Measurements from ENCODE around the gene PHB1.

PHB1 gene

DNA sequence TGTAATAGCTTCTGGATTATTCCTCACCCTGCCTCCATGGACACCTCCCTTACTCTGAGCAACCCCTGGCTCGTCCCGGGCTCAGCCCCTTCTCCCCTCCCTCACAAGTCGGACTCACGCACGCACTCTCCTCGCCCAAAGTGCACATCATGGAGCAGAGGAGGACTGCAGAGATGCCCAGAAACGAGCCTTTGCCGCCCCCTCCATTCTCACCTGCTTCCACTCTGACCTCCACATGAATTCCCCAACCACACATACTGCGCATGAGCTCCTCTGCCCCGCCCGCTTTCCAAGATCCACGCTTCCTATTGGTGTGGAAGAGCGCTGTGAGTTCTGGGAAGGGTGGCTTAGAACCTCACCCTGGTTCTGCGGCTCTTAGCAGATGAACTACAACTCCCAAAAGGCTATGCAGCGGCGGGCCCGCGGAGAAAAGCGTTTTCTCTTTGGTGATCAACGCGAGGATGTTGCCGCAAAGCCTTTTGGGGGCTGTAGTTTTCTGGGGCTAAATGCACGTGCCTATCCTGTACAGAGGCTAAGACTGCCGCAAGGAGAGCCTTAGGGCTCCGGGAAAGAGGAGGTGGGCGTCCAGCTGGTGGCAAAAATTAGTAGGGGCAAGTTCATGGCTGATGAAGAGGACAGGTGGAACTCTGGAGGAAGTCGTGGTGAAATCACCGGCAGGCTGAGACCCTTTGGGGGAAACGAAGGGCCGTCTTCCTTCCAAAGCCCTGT lies at the start of gene PHB1 (continued):
- 0 out of 2 replicates have a peak, but pooled peaks have one; percentile 46 for TF ChIP-seq PATZ1 (tag by site-specific recombination; IDR thresholded peaks at IDR 0.05)
- no peak for TF ChIP-seq SCRT2 (tag by site-specific recombination; IDR thresholded peaks at IDR 0.05)
- TF ChIP-seq ZNF843 (tag by site-specific recombination; IDR thresholded peaks at IDR 0.05), result peak; percentile 23; the same call in 1 of the 2 replicates
- TF ChIP-seq ZBTB20 (tag by site-specific recombination; IDR thresholded peaks at IDR 0.05), result peak; percentile 29; the same call in 1 of the 2 replicates
- TF ChIP-seq KLF16 (tag by site-specific recombination; IDR thresholded peaks at IDR 0.05), result peak; percentile 80
- TF ChIP-seq KLF1 (tag by site-specific recombination; IDR thresholded peaks at IDR 0.05), result 0 out of 2 replicates have a peak, but pooled peaks have one; percentile 29
- TF ChIP-seq ZNF660 (tag by site-specific recombination; IDR thresholded peaks at IDR 0.05), result 0 out of 2 replicates have a peak, but pooled peaks have one; percentile 79
- no peak for TF ChIP-seq ZNF23 (tag by site-specific recombination; IDR thresholded peaks at IDR 0.05; ENCODE audit: borderline replicate concordance)
- TF ChIP-seq SP3 (tag by site-specific recombination; IDR thresholded peaks at IDR 0.05), result peak; percentile 97
- no peak for TF ChIP-seq ZSCAN30 (tag by site-specific recombination; IDR thresholded peaks at IDR 0.05)
- TF ChIP-seq, protein P1, sequence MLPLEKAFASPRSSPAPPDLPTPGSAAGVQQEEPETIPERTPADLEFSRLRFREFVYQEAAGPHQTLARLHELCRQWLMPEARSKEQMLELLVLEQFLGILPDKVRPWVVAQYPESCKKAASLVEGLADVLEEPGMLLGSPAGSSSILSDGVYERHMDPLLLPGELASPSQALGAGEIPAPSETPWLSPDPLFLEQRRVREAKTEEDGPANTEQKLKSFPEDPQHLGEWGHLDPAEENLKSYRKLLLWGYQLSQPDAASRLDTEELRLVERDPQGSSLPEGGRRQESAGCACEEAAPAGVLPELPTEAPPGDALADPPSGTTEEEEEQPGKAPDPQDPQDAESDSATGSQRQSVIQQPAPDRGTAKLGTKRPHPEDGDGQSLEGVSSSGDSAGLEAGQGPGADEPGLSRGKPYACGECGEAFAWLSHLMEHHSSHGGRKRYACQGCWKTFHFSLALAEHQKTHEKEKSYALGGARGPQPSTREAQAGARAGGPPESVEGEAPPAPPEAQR (tag by site-specific recombination; IDR thresholded peaks at IDR 0.05), result no peak
- TF ChIP-seq KLF7 (tag by site-specific recombination; IDR thresholded peaks at IDR 0.05; ENCODE audit: borderline replicate concordance), result 0 out of 2 replicates have a peak, but pooled peaks have one; percentile 17
- peak; percentile 64 for TF ChIP-seq ZBTB26 (tag by site-specific recombination; optimal IDR thresholded peaks at IDR 0.05)
- peak; percentile 76 for TF ChIP-seq SP2 (tag by site-specific recombination; IDR thresholded peaks at IDR 0.05)
- TF ChIP-seq, protein P2, sequence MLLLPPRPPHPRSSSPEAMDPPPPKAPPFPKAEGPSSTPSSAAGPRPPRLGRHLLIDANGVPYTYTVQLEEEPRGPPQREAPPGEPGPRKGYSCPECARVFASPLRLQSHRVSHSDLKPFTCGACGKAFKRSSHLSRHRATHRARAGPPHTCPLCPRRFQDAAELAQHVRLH (tag by site-specific recombination; IDR thresholded peaks at IDR 0.05), result peak; percentile 89; the same call in 1 of the 2 replicates
- peak; percentile 4; the same call in 1 of the 2 replicates for TF ChIP-seq EGR2 (tag by site-specific recombination; IDR thresholded peaks at IDR 0.05; ENCODE audit: low read depth)
- peak; percentile 43; the same call in 1 of the 2 replicates for TF ChIP-seq TCF7L2 (IDR thresholded peaks at IDR 0.05; ENCODE audit: borderline replicate concordance, low read depth, low read length)
- no peak for TF ChIP-seq ZNF140 (tag by site-specific recombination; IDR thresholded peaks at IDR 0.05)

DNA sequence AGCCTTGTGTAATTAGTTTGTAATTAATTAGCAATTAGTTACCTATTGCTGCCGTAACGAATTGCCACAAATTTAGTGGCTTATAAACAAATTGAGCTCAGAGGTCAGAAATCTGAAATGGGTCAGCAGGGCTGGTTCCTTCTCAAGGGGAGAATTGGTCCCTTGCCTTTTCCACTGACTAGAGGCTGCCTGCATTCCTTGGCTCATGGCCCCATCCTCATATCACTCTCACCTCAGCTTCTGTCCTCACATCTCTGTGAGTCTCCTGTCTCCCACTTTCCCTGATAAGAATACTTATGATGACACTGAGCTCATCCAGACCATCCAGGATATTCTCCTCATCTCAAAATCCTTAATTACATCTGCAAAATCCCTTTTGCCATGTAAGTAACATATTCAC lies 49.4 kb upstream of the PHB1 start:
- no peaks in the 10 kb centered on the region for H3K9me3 ChIP-seq (ENCODE audit: control insufficient read depth, insufficient read depth, low read depth, low read length)
- no peak overlapping the region for H3K27ac ChIP-seq (ENCODE audit: extremely low read depth, low read depth, low read length)
- ChIA-PET CTCF (interaction anchor here (0.6 to 1.2 kb wide), 3 partner anchors 11 to 28 kb away, joined by 3 to 4 read pairs (median 3); no protein-coding TSS in a partner anchor), POLR2A (interaction anchor here (0.6 to 0.7 kb wide), 2 partner anchors 33 to 89 kb away, joined by 3 read pairs; no protein-coding TSS in a partner anchor)
- H3K36me3 ChIP-seq (ENCODE audit: control insufficient read depth in 2 of 2, insufficient read depth in 1 of 2, low read length in 2 of 2), result no peaks in the 10 kb centered on the region
- H3K4me1 ChIP-seq (ENCODE audit: control insufficient read depth, insufficient read depth, low read length), result no peaks in the 10 kb centered on the region
- TF ChIP-seq ZNF280D (tag by site-specific recombination; IDR thresholded peaks at IDR 0.05) (peak; percentile 63; the same call in 1 of the 2 replicates), ZNF670 (tag by site-specific recombination; IDR thresholded peaks at IDR 0.05; ENCODE audit: low read depth) (no peak), ZEB2 (tag by site-specific recombination; IDR thresholded peaks at IDR 0.05) (no peak), ZNF169 (tag by site-specific recombination; IDR thresholded peaks at IDR 0.05) (no peak), ZNF394 (tag by site-specific recombination; IDR thresholded peaks at IDR 0.05; ENCODE audit: borderline replicate concordance) (no peak), SETDB1 (IDR thresholded peaks at IDR 0.05; ENCODE audit: insufficient read length, low read length) (peak; percentile 63)
- TF ChIP-seq, protein P3, sequence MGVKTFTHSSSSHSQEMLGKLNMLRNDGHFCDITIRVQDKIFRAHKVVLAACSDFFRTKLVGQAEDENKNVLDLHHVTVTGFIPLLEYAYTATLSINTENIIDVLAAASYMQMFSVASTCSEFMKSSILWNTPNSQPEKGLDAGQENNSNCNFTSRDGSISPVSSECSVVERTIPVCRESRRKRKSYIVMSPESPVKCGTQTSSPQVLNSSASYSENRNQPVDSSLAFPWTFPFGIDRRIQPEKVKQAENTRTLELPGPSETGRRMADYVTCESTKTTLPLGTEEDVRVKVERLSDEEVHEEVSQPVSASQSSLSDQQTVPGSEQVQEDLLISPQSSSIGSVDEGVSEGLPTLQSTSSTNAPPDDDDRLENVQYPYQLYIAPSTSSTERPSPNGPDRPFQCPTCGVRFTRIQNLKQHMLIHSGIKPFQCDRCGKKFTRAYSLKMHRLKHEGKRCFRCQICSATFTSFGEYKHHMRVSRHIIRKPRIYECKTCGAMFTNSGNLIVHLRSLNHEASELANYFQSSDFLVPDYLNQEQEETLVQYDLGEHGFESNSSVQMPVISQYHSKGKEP (tag by site-specific recombination; IDR thresholded peaks at IDR 0.05), result no peak
- H3K4me3 ChIP-seq (ENCODE audit: low read depth, low read length), result no peak overlapping the region
